Stimulated activated CD4-positive, alpha-beta T cell treated with anti-CD3 and anti-CD28 coated beads, Interleukin-1b, Interleukin-23, amount 100 ng/mL, for 48 hours (primary cell): ENCODE results near the gene APBB2.

ENCODE experiments used
- DNase-seq: peaks from one replicate; pipeline ENCODE4 v3.0.0-alpha.2; 2020

APBB2 gene

DNA sequence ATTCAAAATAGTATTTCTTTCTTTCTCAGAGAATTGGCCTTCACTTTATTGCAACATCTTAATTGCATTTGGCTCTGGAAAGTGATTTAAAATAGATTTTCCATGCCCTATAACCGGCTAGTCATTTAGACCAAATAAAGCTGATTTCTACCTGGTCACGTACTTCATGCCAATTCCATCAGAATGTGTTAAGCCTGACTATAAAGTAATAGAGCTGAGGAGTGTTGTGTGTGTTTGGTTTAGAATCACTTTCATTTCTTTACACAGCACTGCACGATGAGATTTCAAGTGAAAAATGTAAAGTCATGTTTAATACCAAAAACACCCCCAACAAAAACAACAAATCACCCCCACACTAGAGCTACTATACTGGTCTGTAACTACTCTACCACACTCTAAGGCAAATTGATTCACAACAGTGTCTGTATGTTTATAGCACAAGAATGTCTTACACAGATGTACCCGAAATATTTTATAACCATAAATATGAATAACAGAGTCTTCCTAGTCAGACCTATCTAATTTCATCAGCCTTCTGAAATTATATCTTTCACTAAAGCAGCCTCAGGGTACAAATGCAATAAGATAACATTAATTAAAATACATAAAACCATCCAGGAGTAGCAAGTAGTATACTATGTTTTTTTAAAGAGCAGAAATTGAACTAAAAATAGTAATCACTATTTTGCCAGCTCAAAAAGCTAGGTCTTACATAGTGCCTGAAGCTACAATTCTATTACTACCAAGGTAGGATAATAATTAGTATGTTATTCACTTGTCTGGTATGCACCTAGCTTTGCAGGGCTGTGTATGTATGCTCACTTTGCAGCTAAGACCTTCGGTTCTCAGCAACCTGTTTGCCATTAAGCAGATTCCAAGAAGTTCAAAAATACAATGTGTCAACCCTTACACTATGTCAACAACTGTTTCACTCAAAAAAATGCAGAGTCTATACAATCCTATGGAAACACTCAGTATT is 28.4 kb downstream of the APBB2 start:
- DNase-seq = no peak

DNA sequence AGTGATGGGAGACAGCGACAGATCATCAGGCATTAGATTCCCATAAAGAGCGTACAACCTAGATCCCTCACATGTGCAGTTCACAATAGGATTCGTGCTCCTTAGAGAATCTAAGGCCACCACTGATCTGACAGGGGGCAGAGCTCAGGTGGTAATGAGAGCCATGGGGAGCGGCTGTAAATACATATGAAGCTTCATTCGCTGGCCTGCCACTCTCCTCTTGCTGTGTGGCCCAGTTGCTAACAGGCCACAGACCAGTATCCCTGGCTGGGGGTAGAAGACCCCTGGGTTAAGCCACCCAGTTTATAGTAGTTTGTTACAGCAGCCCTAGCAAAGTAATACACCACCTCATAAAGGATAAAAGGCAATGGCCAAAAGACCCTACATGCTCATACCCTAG is 30.3 kb downstream of the APBB2 start:
- DNase-seq = no peak

DNA sequence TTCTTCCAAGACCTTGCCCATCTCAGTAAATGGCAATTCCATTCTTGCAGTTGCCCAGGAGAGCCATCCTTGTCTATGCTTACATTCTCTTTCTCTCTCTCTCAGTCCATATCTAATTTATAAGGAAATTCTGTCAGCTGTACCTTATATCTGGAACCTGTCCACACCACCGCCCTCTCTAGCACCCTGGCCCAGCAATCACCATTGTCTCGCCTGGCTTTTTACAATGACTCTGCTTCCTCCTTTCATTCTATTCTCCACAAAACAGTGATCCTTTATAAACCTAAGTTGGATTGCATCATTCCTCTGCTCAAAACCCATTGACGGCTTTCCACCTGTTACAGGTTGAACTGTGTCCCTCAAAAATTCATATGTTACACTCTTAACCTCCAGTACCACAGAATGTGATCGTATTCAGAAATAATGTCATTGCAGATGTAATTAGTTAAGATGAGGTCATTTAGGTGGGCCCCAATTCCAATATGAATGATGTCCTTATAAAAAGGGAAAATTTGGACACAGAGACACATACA is 31.3 kb downstream of the APBB2 start:
- DNase-seq = no peak

GRCh38 chr4:41181037-41181436 is 33.3 kb downstream of the APBB2 start:
- DNase-seq = no peak

DNA sequence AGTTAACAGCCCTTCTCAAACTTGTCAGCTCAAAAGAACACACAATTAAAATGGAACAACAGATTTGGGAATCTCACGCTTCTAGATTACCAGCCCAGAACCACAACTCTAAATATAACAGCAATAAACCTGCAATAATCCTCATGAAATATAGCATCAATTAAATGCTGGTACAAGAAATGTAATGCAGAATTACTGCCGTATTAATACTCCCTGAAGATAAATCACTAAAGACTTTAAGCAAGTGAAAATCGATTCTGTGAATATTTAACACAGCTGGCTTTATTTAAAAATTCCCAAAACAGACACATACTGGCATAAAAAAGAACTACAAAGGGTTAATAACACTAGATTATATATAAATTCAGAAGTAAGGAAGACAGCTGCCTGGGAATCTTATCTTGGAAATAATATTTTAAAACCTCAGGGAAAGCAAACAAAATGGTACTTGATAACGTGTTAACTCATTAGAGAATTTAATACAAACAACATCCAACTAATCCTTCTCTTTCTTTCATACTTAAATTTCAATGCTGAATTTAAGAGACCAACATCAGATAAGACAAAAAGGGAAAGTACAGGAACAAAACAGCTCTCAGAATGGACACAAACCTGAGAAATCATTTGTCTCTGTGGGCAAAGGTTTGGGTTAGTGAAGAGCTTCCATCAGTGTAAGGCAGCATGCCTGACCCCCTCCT is 34.7 kb downstream of the APBB2 start:
- DNase-seq = no peak

- no peak for DNase-seq
These were observed 35.7 kb downstream of the APBB2 start for GRCh38 chr4:41178372-41179370.

DNA sequence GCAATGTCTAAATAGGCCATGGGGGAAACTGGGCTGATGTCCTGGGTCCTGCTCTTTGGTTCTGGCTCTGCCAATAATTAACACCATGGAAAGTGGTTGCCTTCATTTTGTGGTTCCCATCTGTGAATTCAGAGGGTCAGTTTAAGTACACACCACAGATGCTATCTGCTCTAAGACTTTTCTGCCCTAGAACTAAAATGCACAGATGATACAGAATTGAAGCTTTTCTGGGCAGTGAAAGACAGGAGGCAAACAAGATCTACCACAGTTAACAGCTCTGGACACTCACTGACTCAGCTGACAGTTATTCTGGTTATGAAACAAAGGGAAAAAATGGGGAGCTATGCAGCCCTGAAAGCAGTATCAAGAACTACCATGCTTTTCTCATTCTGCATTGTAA is 37.3 kb downstream of the APBB2 start:
- DNase-seq = no peak

DNA sequence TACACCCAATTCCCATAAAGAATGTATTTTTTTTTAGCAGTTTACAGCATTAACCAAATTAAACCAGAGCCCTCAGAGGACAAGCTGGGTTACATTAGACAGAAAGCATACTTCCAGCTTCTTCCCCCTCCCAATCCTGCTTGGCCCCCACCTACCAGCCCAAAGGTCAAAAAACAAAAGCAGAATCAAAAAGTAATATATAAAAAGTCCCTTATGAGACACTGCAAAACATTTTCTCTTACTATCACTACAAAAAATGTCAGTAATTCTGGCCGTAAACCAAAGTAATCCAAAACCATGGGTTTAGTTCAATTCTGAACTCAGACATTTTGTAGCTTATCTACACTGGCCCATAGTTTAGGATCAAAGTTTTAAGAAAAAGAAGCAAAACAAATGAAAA is 38.0 kb downstream of the APBB2 start:
- DNase-seq = no peak

- no peak for DNase-seq
These were observed 38.5 kb downstream of the APBB2 start for GRCh38 chr4:41175794-41176193.

GRCh38 chr4:41174444-41174843 is 39.9 kb downstream of the APBB2 start:
- no peak for DNase-seq

DNA sequence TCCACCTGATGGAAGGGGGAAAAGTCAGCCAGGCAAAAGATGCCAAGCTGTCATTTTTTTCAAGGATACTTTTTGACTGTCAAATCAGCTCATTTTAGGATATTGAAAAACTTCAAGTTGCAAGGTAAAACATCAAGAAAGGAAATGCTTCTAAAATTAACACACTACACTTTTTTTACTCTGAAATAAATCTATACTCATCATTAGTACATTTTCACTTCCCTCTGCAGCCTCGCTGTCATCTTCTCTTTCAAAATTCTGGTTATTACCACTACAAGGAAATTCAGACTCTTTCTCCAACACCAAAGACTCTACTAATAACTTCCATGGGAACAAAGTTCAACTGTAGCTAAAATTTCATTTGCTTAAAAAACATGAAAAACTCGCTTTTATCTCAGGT is 41.6 kb downstream of the APBB2 start:
- no peak for DNase-seq

DNA sequence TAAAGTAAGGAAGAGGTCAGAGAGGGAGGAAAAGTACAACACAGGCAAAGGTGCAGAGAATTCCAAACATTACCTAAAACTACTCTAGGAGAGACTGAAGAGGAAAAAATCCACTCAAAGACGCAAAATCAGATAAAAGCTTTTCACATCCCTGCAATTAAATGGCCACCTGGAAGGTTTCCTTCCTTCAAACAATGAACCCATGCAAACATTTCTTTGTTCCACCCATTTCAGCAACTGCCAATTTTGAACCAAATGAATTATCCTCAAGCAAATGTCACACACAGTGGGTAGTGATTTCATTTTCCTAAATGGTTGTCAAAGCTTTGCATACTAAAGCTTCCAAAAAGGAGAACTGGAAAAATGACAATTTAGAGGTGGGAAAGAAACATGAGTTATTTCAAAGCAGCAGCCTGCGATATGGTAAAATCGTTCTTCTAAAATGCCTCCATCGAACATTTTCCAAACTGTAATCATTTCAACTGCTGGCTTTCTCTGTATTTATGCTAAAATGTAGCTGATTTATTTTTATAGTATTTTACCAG is 45.0 kb downstream of the APBB2 start:
- no peak for DNase-seq

DNA sequence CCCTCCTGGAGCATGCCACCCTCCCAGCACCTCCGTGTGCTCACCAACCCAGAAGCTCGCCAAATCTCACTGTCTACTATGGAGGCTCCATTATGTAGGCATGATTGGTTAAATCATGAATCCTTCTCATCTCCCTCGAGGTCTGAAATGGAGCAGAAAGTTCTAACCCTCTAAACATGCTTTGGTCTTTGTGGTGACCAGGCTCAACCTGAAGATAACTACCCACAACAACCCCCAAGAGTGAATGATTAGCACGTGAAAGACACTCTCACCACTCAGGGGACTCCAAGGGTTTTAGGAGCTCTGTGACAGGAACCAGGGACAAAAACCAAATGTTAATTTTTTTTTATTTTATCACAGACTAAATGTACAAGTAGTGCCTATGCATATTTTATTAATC is 47.2 kb downstream of the APBB2 start:
- DNase-seq = no peak

- DNase-seq = no peak
These were observed 49.9 kb downstream of the APBB2 start for GRCh38 chr4:41164405-41164804.

DNA sequence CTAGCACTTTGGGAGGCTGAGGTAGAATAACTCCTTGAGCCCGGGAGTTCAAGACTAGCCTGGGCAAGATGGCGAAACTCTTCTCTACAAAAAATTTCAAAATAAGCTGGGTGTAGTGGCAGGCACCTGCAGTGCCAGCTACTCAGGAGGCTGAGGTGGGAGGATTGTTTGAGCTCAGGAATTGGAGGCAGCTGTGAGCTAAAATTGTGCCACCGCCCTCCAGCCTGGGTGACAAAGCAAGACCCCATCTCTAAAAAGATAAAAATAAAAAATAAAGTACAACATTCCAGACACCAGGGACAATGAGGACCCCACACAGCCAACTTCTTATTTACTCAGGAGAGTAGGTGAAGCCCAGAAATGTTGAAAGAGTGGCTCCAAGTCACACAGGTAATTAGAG is 53.0 kb downstream of the APBB2 start:
- no peak for DNase-seq

GRCh38 chr4:41160856-41161255 is 53.5 kb downstream of the APBB2 start:
- DNase-seq = no peak

DNA sequence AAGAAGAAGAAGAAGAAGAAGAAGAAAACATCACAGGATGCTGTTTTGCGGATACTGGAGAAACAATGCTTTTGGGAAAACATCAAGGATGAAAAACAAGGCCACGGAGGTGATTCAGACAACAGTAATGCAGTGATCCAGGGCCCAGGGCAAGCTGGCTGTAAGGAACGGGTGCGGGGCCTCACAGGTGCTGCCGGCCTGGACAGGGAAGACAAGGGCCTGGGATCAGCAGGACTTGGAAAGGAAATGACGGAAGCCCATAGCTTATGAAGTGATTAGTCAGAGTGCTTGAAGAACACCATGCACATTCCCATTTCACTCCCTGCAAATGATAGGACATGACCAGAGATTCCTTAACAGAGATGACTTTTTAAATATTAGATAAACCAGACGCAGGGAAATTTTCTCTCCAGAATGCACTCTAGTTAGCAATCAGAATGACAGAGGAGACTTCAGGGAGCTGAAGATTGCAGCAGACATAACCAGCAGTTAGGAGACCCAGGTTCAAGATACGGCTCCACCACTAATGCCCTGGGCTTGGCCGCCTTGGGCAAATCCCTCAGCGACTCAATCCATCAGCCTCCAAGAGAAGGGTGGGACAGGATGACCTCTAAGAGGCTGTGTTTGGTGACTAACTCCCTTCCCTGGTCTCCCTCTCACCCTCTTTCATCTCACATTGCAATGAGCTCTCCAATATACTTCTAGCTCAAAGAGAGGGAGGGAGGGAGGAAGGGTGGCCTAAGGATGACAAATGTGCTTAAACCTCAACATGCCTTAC is 54.1 kb downstream of the APBB2 start:
- DNase-seq = no peak

- no peak for DNase-seq
These were observed 55.6 kb downstream of the APBB2 start for GRCh38 chr4:41158756-41159155.

DNA sequence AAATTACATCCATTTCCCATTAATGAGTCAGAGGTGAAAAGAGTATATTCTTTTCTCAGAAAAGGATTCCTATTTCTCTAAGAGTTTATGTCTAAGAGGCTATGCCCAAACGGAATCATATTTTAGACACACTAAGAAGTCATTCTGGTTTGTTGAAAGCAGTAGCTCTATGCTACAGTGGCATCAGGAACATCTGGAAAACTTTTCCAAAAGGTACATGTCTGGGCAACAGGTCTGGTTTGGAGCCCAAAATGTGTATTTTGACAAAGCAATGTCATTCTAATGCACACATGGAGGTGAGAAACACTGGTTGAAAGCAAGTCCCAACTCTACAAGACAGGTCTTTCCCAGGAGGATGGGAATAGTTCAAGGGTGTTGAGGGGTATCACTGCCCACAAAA is 56.1 kb downstream of the APBB2 start:
- no peak for DNase-seq

DNA sequence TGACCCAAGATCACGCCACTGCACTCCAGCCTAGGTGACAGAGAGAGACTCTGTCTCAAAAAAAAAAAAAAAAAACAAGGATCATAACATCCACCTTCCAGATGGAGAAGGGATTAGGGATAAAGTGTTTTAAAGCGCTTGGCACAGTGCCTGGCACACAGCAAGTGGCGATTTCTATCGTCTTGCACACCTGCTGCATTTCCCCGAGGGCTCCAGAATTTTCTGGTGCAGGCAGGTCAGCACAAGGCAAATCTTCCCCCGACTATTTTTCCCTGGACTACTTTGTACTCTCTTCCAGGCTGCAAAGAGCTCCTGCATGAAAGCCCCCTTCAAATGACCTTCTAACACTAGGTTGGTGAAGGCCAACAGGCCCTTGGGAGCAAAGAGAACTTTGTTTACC is 57.3 kb downstream of the APBB2 start:
- DNase-seq = no peak

DNA sequence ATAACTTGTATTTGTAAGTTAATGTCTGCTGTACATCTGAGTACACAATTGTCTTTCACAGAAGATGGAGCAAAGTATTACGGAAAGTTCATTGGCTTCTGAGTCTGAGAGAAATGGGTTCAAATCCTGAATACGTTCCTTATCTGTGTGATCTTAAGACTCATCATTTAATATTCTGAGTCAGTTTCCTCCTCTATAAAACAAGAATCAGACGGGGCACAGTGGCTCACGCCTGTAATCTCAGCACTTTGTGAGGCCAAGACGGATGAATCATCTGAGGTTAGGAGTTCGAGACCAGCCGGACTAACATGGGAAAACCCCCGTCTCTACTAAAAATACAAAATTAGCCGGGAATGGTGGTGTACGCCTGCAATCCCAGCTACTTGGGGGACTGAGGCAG is 57.8 kb downstream of the APBB2 start:
- no peak for DNase-seq
